ENCODE data around the gene TMCC1. TPM values are rescaled to one million over a fixed set of nuclear protein-coding genes. Genes with fewer than 3 reads are reported as not detected.

Gene TMCC1
- total and polyA plus RNA-seq, 3 donors from 2014 or later = 46.0 to 119 (median 60.4) TPM

GRCh38 chr3:129607391-129608068, 286.0 kb downstream of the TMCC1 start:
- intact Hi-C loops (cut with DNase I; ENCODE audit: low total_unique reads) = loop anchor here (5.0 to 10.0 kb wide), 2 partner anchors 53 to 115 kb away; no protein-coding TSS in a partner anchor
- TF ChIP-seq POLR2A (IDR thresholded peaks at IDR 0.05) = no peak
- TF ChIP-seq CTCF (IDR thresholded peaks at IDR 0.05) = no peak

DNA sequence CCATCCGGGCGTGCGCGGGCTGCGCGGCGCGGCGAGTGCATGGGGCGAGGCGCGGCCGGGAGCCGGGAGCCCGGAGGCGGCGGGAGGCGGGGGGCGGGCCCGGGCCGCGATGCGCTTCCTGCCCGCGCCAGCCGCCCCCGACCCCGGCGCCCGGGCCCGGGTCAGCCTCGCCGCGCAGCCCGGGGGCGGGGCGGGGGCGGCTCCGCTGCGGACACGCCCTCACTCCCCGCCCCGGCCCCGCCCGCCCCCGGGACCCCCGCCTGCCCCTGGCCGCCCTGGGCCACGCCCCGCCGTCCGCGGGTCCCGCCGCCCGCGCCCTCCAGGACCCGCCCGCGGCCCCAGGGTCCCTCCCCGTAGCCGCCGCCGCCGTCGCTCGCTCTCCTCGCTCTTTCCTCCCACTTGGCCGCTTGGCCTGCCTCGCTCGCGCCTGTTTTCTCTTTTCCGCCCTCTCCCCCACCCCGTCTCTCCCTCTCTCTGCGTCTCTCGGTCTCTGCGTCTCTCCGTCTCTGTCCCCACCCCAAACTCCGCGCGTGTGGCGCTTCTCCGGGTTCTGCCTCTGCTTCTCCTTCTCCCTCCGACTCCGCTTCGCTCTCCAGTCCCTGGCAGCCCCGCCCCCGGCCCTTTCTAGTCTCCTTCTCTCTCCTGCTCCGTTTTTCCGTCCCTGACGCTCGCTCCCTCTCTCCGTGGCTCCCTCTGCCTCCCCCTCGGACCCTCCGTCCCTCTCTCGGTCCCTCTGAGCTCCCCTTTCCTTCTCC, 286.7 kb downstream of the TMCC1 start, which contains the start of gene PLXND1:
TSS of gene PLXND1 (minus strand) at position 41 of the 755 bp plus-strand sequence. CDS start at position 4, 37 bp downstream.
- no peaks in the 10 kb centered on the region for H3K9me3 ChIP-seq
- TF ChIP-seq POLR2A (IDR thresholded peaks at IDR 0.05) (no peak), CTCF (IDR thresholded peaks at IDR 0.05) (no peak)
- peaks cover 36% of the 10 kb centered on the region for H3K4me1 ChIP-seq
- H3K4me3 ChIP-seq = peak within 1 kb of the TSS; percentile 68 to 72
- intact Hi-C loops (cut with DNase I; ENCODE audit: low total_unique reads) = loop anchor here (5.0 to 10.0 kb wide), 2 partner anchors 52 to 115 kb away; no protein-coding TSS in a partner anchor
- H3K27ac ChIP-seq = peak within 1 kb of the TSS; percentile 91 to 93
- DNase-seq = peak; percentile 74
- H3K36me3 ChIP-seq (ENCODE audit: low read depth, missing control alignments) = no peaks in the 10 kb centered on the region
- 1 to 2% methylated on average over 31 to 39 of the region's 96 CpGs for WGBS, 2 donors
- H3K27me3 ChIP-seq = no peaks in the 10 kb centered on the region

More at GRCh38 chr3:129607391-129608068, 286.0 kb downstream of the TMCC1 start:
- Histone ChIP-seq H3K27ac (peak overlapping the region; percentile 91 to 93), H3K4me3 (peak overlapping the region; percentile 58 to 72), H3K36me3 (ENCODE audit: low read depth, missing control alignments) (no peaks in the 10 kb centered on the region), H3K27me3 (no peaks in the 10 kb centered on the region), H3K9me3 (no peaks in the 10 kb centered on the region), H3K4me1 (peaks cover 37% of the 10 kb centered on the region)
- WGBS, 2 donors = 20 to 39% methylated on average over 11 to 18 of the region's 18 CpGs
- DNase-seq = no peak

DNA sequence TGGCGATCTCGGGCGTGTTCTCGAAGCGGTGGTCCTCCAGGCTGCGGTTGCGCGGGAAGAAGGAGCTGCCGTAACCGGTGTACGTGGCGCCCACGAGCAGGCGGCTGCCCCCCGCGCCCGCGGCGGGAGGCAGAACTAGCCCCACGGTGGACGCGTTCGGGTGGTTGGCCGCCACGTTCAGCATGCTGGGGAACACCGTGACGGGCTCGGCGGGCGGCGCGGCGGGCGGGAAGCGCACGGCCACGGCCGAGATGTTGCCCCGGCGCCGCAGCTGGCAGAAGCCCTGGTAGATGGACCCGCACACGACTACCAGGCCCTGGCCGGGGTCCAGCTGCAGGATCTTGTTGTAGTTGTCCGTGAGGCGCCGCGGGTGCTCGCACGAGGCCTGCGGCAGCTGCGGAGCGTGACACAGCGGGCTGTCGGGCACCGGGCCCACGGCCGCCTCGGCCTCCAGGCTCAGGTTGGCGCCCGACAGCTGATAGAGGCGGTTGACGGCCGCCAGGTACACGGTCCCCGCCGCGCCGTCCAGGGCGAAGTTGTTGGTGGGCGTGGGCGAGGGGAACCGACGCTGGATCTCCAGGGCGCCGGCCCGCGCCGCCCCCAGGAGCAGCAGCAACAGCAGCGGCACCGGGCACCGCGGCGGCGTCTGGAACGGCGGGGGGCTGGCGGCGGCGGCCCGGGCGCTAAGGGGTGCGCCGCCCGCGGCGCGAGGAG, 287.4 kb downstream of the TMCC1 start:
- Histone ChIP-seq H3K4me3 (peak overlapping the region; percentile 65 to 68), H3K9me3 (no peaks in the 10 kb centered on the region), H3K4me1 (peaks cover 33% of the 10 kb centered on the region), H3K27me3 (no peaks in the 10 kb centered on the region), H3K36me3 (ENCODE audit: low read depth, missing control alignments) (no peaks in the 10 kb centered on the region), H3K27ac (peak overlapping the region; percentile 55 to 86)
- intact Hi-C loops (cut with DNase I; ENCODE audit: low total_unique reads) = loop anchor here (5.0 to 10.0 kb wide), 2 partner anchors 51 to 114 kb away; no protein-coding TSS in a partner anchor
- WGBS, 2 donors = 0% methylated on average over 47 of the region's 98 CpGs; no CpG with 5 or more reads in 1 of the 2 donors
- TF ChIP-seq CTCF (IDR thresholded peaks at IDR 0.05) = no peak
- TF ChIP-seq POLR2A (IDR thresholded peaks at IDR 0.05) = no peak
- no peak for DNase-seq

GRCh38 chr3:129605203-129605921, 288.1 kb downstream of the TMCC1 start:
- H3K4me3 ChIP-seq = peak overlapping the region; percentile 65 to 68
- no peaks in the 10 kb centered on the region for H3K36me3 ChIP-seq (ENCODE audit: low read depth, missing control alignments)
- H3K27me3 ChIP-seq = no peaks in the 10 kb centered on the region
- intact Hi-C loops (cut with DNase I; ENCODE audit: low total_unique reads) = loop anchor here (5.0 to 10.0 kb wide), 2 partner anchors 51 to 113 kb away; no protein-coding TSS in a partner anchor
- no peaks in the 10 kb centered on the region for H3K9me3 ChIP-seq
- 1% methylated on average over 63 of the region's 98 CpGs; no CpG with 5 or more reads in 1 of the 2 donors for WGBS, 2 donors
- H3K4me1 ChIP-seq = peaks cover 38% of the 10 kb centered on the region
- TF ChIP-seq CTCF (IDR thresholded peaks at IDR 0.05) = no peak
- TF ChIP-seq POLR2A (IDR thresholded peaks at IDR 0.05) = no peak
- DNase-seq = peak; percentile 59
- H3K27ac ChIP-seq = peak overlapping the region; percentile 55 to 86
